ENCODE results near the gene CD84. TPM values are rescaled to one million over a fixed set of nuclear protein-coding genes. Genes with fewer than 3 reads are reported as not detected.
"Not testable (repeated sequence)": the region's sequence is repeated elsewhere in the genome, so short reads cannot be mapped to it uniquely, and the experiment has no call there.

The CD84 gene
- polyA plus RNA-seq, 3 donors, result 14.5 to 33.5 (median 31.8) TPM

DNA sequence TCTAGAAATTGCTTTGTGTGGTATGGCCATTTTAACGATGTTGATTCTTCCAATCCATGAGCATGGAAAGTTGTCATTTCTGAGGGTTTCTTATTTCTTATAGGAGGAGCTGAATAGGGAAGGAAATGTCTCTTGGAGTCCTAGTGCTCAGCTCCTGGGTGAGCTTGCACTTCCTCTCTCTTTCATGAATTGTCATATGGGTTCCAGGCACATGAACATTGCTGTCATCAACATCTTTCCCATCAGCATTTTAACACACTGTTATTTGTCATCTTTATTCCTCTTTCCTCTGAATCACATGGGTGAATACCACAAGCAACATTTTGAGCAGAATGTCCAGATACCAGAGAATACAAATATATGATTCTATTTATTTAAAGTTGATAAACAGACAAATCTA lies 79.7 kb downstream of the CD84 start:
- peaks cover 25% of the 10 kb centered on the region for H3K4me1 Mint-ChIP-seq
- 33% methylated on average over 1 of the region's 1 CpG for WGBS (ENCODE audit: insufficient coverage)
- Histone ChIP-seq H3K4me2 (replicated peaks; ENCODE audit: extremely low read depth, low read length, poor library complexity, severe bottlenecking) (no peak overlapping the region), H2AFZ (ENCODE audit: insufficient read depth, low read depth, low read length, poor library complexity, severe bottlenecking) (no peak overlapping the region), H3K4me3 (replicated peaks in 1 of 3; ENCODE audit: low read depth in 2 of 3, low read length in 3 of 3) (no peak overlapping the region), H3K9ac (ENCODE audit: insufficient read depth, low read length, poor library complexity, severe bottlenecking) (no peak overlapping the region), H3K4me1 (ENCODE audit: control insufficient read depth in 1 of 2, insufficient read depth in 2 of 2, low read length in 2 of 2) (peaks cover 10 to 13% of the 10 kb centered on the region in 2 donors), H4K20me1 (ENCODE audit: insufficient read depth, low read length) (no peaks in the 10 kb centered on the region), H3K36me3 (replicated peaks in 1 of 2; ENCODE audit: control insufficient read depth in 1 of 2, insufficient read depth in 2 of 2, low read length in 2 of 2) (no peaks in the 10 kb centered on the region), H3K79me2 (ENCODE audit: insufficient read depth, low read length) (no peaks in the 10 kb centered on the region), H3K9me3 (replicated peaks in 1 of 2; ENCODE audit: control insufficient read depth in 1 of 2, insufficient read depth in 1 of 2, low read length in 2 of 2) (no peaks in the 10 kb centered on the region), H3K27me3 (ENCODE audit: control insufficient read depth in 2 of 2, insufficient read depth in 2 of 2, low read length in 2 of 2) (no peaks in the 10 kb centered on the region), H3K27ac (ENCODE audit: low read depth in 1 of 2, low read length in 2 of 2) (peak overlapping the region in 1 of 2 donors; percentile 42)
- peak overlapping the region; percentile 6 to 91 (median 74) for H3K27ac Mint-ChIP-seq
- DNase-seq, result peak; percentile 54 to 79 (median 63)
- intact Hi-C loops (cut with micrococcal nuclease), result no loop called here
- TF ChIP-seq, protein P1, sequence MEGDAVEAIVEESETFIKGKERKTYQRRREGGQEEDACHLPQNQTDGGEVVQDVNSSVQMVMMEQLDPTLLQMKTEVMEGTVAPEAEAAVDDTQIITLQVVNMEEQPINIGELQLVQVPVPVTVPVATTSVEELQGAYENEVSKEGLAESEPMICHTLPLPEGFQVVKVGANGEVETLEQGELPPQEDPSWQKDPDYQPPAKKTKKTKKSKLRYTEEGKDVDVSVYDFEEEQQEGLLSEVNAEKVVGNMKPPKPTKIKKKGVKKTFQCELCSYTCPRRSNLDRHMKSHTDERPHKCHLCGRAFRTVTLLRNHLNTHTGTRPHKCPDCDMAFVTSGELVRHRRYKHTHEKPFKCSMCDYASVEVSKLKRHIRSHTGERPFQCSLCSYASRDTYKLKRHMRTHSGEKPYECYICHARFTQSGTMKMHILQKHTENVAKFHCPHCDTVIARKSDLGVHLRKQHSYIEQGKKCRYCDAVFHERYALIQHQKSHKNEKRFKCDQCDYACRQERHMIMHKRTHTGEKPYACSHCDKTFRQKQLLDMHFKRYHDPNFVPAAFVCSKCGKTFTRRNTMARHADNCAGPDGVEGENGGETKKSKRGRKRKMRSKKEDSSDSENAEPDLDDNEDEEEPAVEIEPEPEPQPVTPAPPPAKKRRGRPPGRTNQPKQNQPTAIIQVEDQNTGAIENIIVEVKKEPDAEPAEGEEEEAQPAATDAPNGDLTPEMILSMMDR (IDR thresholded peaks at IDR 0.05), result no peak
- peaks cover 0 to 14% (median 9%) of the 10 kb centered on the region in 7 donors for H3K9me3 Mint-ChIP-seq
- H3K4me3 Mint-ChIP-seq, result peak overlapping the region in 1 of 2 donors; percentile 19
- H3K27me3 Mint-ChIP-seq (ENCODE audit: low read depth in 3 of 3), result no peaks in the 10 kb centered on the region
- H3K36me3 Mint-ChIP-seq, result no peaks in the 10 kb centered on the region

DNA sequence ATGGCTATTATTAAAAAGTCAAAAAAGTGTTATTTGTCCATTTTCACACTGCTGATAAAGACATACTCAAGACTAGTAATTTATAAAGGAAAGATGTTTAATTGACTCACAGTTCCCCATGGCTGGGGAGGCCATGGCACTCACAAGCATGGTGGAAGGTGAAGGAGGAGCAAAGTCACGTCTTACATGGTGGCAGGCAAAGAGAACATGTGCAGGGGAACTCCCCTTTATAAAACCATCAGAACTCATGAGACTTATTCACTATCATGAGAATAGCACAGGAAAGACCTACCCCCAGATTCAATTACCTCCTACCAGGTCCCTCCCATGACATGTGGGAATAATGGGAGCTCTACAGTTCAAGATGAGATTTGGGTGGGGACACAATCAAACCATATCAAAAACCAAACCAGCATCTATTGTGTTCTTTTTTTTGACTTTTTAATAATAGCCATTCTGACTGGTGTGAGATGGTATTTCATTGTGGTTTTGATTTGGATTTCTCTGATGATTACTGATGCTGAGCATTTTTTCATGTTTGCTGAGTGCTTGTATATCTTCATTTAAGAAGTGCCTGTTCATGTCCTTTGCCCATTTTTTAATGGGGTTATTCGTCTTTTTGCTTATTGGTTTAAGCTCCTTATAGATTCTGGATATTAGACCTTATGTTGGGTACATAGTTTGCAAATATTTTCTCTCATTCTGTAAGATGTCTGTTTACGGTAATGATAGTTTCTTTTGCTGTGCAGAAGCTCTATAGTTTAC lies 80.8 kb downstream of the CD84 start:
- not testable (repeated sequence) for DNase-seq
- WGBS (ENCODE audit: insufficient coverage), result no CpG with 5 or more reads among the region's 3 CpGs

More for the DNA sequence above, 80.8 kb downstream of the CD84 start:
- H3K9me3 ChIP-seq (replicated peaks in 1 of 2; ENCODE audit: control insufficient read depth in 1 of 2, insufficient read depth in 1 of 2, low read length in 2 of 2); H3K27me3 ChIP-seq (ENCODE audit: control insufficient read depth in 2 of 2, insufficient read depth in 2 of 2, low read length in 2 of 2); H3K27me3 Mint-ChIP-seq (ENCODE audit: low read depth in 3 of 3); H3K9ac ChIP-seq (ENCODE audit: insufficient read depth, low read length, poor library complexity, severe bottlenecking); H4K20me1 ChIP-seq (ENCODE audit: insufficient read depth, low read length); intact Hi-C loops (cut with micrococcal nuclease); H3K36me3 Mint-ChIP-seq; H3K79me2 ChIP-seq (ENCODE audit: insufficient read depth, low read length); H2AFZ ChIP-seq (ENCODE audit: insufficient read depth, low read depth, low read length, poor library complexity, severe bottlenecking); H3K27ac ChIP-seq (ENCODE audit: low read depth in 1 of 2, low read length in 2 of 2); H3K4me3 ChIP-seq (replicated peaks in 1 of 3; ENCODE audit: low read depth in 2 of 3, low read length in 3 of 3); H3K4me3 Mint-ChIP-seq; H3K36me3 ChIP-seq (replicated peaks in 1 of 2; ENCODE audit: control insufficient read depth in 1 of 2, insufficient read depth in 2 of 2, low read length in 2 of 2); H3K4me2 ChIP-seq (replicated peaks; ENCODE audit: extremely low read depth, low read length, poor library complexity, severe bottlenecking): not testable (repeated sequence)
- peak overlapping the region in 1 of 7 donors; percentile 10 for H3K27ac Mint-ChIP-seq
- peaks cover 10 to 13% of the 10 kb centered on the region in 2 donors for H3K4me1 ChIP-seq (ENCODE audit: control insufficient read depth in 1 of 2, insufficient read depth in 2 of 2, low read length in 2 of 2)
- peaks cover 25% of the 10 kb centered on the region for H3K4me1 Mint-ChIP-seq
- peaks cover 0 to 12% (median 7%) of the 10 kb centered on the region in 7 donors for H3K9me3 Mint-ChIP-seq

Measured in CD14-positive monocyte (primary cell).